OCI-LY3 (cell line): ENCODE measurements around the gene TRIP10.

Source experiments
- EZH2phosphoT487 ChIP-seq: fragments of 200-600 bp; shearing (Covaris generic); IDR thresholded peaks from 2 replicates; pipeline ENCODE4 v1.6.1; 2018; ENCODE audit warnings: antibody characterized with exemption, mixed run types, low read depth
- TF ChIP-seq, protein P1 (sequence below): fragments of 200-600, 300-600 bp; sonication (generic); IDR thresholded peaks from 2 replicates; pipeline ENCODE4 v1.5.1; 2014; ENCODE audit warnings: antibody characterized with exemption, low read length, low read depth

DNA sequence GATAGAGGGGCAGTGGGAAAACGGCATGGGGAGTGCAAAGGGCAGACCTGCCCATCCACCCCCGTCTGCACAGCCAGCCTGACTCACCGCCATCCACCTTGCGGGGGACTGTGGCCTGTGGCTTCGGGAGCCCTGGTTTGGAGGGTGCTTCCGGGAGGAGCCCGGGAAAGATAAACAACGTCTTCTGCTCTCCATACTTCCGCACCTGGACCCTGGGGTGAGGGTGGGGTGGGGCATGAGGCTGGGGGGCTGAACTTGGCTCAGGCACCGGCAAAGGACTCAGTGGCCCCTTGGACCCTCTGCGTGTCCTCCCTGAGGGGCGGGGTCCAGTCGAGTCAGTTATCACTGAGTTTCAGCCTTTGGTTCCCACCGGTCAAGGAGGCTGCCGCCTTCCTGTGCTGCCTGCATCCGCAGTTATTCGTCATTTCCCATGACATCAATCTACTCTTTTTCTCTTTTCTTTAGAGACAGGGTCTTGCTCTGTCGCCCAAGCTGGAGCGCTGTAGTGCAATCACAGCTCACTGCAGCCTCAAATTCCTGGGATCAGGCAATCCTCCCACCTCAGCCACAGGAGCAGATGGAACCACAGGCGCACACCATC is 5.3 kb upstream of the TRIP10 start:
- TF ChIP-seq, protein P1, sequence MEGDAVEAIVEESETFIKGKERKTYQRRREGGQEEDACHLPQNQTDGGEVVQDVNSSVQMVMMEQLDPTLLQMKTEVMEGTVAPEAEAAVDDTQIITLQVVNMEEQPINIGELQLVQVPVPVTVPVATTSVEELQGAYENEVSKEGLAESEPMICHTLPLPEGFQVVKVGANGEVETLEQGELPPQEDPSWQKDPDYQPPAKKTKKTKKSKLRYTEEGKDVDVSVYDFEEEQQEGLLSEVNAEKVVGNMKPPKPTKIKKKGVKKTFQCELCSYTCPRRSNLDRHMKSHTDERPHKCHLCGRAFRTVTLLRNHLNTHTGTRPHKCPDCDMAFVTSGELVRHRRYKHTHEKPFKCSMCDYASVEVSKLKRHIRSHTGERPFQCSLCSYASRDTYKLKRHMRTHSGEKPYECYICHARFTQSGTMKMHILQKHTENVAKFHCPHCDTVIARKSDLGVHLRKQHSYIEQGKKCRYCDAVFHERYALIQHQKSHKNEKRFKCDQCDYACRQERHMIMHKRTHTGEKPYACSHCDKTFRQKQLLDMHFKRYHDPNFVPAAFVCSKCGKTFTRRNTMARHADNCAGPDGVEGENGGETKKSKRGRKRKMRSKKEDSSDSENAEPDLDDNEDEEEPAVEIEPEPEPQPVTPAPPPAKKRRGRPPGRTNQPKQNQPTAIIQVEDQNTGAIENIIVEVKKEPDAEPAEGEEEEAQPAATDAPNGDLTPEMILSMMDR, result no peak
- no peak for TF ChIP-seq EZH2phosphoT487
